ENCODE results near the gene SLC2A1. TPM values are rescaled to one million over a fixed set of nuclear protein-coding genes. Genes with fewer than 3 reads are reported as not detected.
A peak's percentile ranks its signal among the peaks of the same experiment; 100 is the strongest.

The SLC2A1 gene
- total and polyA plus RNA-seq, 2 of the 13 experiments (the other 11 are each of a cell fraction or from before 2014, with no cell fraction given), result 125 to 423 TPM

GRCh38 chr1:42958488-42959319, at the start of gene SLC2A1 (continued):
- TF ChIP-seq FOXJ3 (CRISPR knock-in tag; IDR thresholded peaks at IDR 0.05; ENCODE audit: borderline replicate concordance) (no peak; the same call in 1 of the 2 replicates), CBX5 (CRISPR knock-in tag; IDR thresholded peaks at IDR 0.05; ENCODE audit: borderline replicate concordance) (peak; percentile 38; the same call in 1 of the 2 replicates), SSRP1 (CRISPR knock-in tag; IDR thresholded peaks at IDR 0.05) (no peak; the same call in 1 of the 2 replicates), ZSCAN12 (CRISPR knock-in tag; IDR thresholded peaks at IDR 0.05) (no peak; the same call in 1 of the 2 replicates), ZNF576 (CRISPR knock-in tag; IDR thresholded peaks at IDR 0.05) (no peak), ZNF367 (CRISPR knock-in tag; IDR thresholded peaks at IDR 0.05; ENCODE audit: borderline replicate concordance) (0 out of 2 replicates have a peak, but pooled peaks have one; percentile 51), SMAD9 (CRISPR knock-in tag; IDR thresholded peaks at IDR 0.05) (no peak), TBL1XR1 (IDR thresholded peaks at IDR 0.05; ENCODE audit: borderline replicate concordance, low read length, partially characterized antibody) (peak; percentile 1), ZNF547 (CRISPR knock-in tag; IDR thresholded peaks at IDR 0.05) (peak; percentile 88), CHD4 (IDR thresholded peaks at IDR 0.05; ENCODE audit: borderline replicate concordance, low read length) (peak; percentile 68; the same call in 1 of the 2 replicates), ZBTB43 (CRISPR knock-in tag; conservative IDR thresholded peaks at IDR 0.05) (0 out of 2 replicates have a peak, but pooled peaks have one; percentile 44), MAX (IDR thresholded peaks at IDR 0.05) (no peak; the same call in none of the 2 replicates), GZF1 (CRISPR knock-in tag; IDR thresholded peaks at IDR 0.05) (0 out of 2 replicates have a peak, but pooled peaks have one; percentile 32), ZNF788 (CRISPR knock-in tag; IDR thresholded peaks at IDR 0.05; ENCODE audit: borderline replicate concordance) (no peak; the same call in 1 of the 2 replicates), ZNF597 (CRISPR knock-in tag; IDR thresholded peaks at IDR 0.05) (no peak), CEBPG (CRISPR knock-in tag; IDR thresholded peaks at IDR 0.05) (peak; percentile 42), ZNF256 (CRISPR knock-in tag; conservative IDR thresholded peaks at IDR 0.05) (no peak), SATB2 (CRISPR knock-in tag; IDR thresholded peaks at IDR 0.05) (peak; percentile 36; the same call in 1 of the 2 replicates), NR3C1 (CRISPR knock-in tag; IDR thresholded peaks at IDR 0.05) (no peak), CREBL2 (CRISPR knock-in tag; IDR thresholded peaks at IDR 0.05; ENCODE audit: borderline replicate concordance) (no peak; the same call in 1 of the 2 replicates), CBFB (CRISPR knock-in tag; IDR thresholded peaks at IDR 0.05) (0 out of 2 replicates have a peak, but pooled peaks have one; percentile 56), ZNF383 (CRISPR knock-in tag; IDR thresholded peaks at IDR 0.05; ENCODE audit: borderline replicate concordance) (no peak), MXD1 (CRISPR knock-in tag; IDR thresholded peaks at IDR 0.05) (peak; percentile 73; the same call in 1 of the 2 replicates), SRSF4 (IDR thresholded peaks at IDR 0.05; ENCODE audit: low read depth, low read length, poor library complexity, severe bottlenecking) (no peak)
